GM10248 (cell line): ENCODE results near the gene NPAS1.

Source experiments
- CTCF ChIA-PET: fragments of 300-600 bp; sonication (Branson Sonifier 250); formaldehyde crosslinking; extraction: SDS; loops from one replicate; lab custom pipeline; 2021; ENCODE audit warnings: antibody characterized with exemption; lab: Yijun Ruan, JAX
- POLR2A ChIA-PET: fragments of 350-650 bp; sonication (Branson Sonifier 250); formaldehyde crosslinking; extraction: SDS; loops from one replicate; lab custom pipeline; 2020; ENCODE audit warnings: antibody characterized with exemption; lab: Yijun Ruan, JAX
- DNase-seq: peaks from one replicate; pipeline ENCODE4 v3.0.0; 2012; ENCODE audit errors: extremely low spot score
- CTCF ChIP-seq: IDR thresholded peaks from 2 replicates; pipeline ENCODE4 v1.5.1; 2012; ENCODE audit warnings: mild to moderate bottlenecking, low read depth; ENCODE audit errors: extremely low read depth, missing control alignments, control extremely low read depth

Gene NPAS1

DNA sequence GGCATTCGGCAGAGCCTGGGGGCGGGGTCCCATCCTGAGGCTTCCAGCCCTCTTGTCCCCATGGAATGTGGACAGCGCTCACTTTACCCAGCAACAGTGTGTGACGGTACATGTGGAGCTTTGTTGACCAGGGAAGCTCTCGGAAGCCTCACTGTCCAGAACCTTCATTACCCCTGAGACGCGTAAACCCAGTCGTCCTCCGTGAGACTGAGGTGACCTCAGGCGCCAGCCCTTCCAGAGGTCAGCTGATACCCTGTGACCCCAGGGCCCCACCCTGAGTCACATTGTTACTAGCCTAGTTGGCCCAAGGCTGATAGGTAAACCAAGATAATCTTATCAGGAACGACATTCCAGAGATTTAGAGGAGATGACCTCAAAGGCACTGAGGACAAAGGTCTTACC lies 39.0 kb downstream of the NPAS1 start:
- ChIA-PET CTCF (interaction anchor here (0.7 to 1.7 kb wide), 2 partner anchors 22 to 24 kb away, joined by 3 to 5 read pairs; no protein-coding TSS in a partner anchor), POLR2A (no interaction called here)
- DNase-seq = no peak
- TF ChIP-seq CTCF = no peak

GRCh38 chr19:47063874-47064273 lies 44.2 kb downstream of the NPAS1 start:
- POLR2A ChIA-PET = interaction anchor here (1.0 kb wide), 1 partner anchor 52 kb away, joined by 7 read pairs; no protein-coding TSS in a partner anchor
- no peak for TF ChIP-seq CTCF
- DNase-seq = no peak
- CTCF ChIA-PET = interaction anchor here (0.9 to 1.4 kb wide), 3 partner anchors 16 to 51 kb away, joined by 3 to 4 read pairs (median 3); no protein-coding TSS in a partner anchor

DNA sequence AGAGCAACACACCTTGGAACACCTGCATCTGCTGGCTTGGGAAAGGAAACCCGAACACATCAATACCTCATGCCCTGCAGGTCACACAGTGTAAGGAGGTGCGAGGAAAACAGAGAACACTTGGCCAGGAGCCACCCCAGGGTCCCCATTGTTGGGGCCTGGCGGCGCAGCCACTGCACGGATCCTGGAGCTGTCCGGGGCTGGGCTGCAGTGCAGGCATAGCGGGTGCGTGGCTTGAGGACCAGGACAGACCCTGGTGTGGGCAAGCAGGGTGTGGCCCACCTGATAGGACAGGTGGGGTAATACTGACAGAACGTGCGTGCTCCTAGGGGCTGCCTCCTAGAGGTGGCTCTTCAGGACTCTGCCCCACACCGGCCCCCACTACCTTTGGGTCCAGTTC lies 45.6 kb downstream of the NPAS1 start:
- ChIA-PET CTCF (no interaction called here), POLR2A (no interaction called here)
- TF ChIP-seq CTCF = no peak

GRCh38 chr19:47066376-47067214 lies 47.0 kb downstream of the NPAS1 start:
- ChIA-PET CTCF (no interaction called here), POLR2A (no interaction called here)
- TF ChIP-seq CTCF = no peak
- DNase-seq = no peak

More for the DNA sequence above, 45.6 kb downstream of the NPAS1 start:
- DNase-seq = no peak

DNA sequence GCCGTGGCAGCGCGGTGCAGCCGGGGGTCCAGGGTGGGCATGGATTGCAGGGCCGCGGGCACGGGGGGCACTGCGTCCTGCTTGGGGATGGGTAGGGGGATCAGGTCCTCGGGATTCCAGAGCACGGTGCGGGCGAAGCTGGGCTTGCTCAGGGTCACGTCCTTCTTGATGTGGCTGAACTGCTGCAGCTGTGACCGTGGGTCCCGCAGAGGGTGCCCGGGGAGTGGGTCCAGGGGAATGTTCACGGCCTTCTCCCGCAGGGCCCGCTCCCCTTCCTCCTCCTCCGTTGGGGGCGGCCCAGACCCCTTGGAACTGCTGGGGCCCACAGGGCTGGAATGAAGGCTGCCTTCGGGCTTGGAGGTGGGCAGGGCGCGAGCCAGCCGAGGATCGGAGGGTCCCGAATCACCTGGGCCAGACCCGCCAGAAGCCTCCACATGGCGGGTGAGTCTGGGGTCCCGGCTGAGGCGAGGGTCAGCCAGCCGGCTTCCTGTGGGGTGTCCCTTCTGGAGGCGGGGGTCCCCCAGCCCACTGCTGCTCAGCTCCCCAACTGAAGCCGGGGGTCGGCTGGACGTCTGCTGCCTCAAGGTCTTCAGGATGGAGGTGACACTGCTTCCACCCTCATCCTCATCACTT lies 47.7 kb downstream of the NPAS1 start:
- CTCF ChIA-PET = interaction anchor here (1.3 kb wide), 1 partner anchor 11 kb away, joined by 4 read pairs; no protein-coding TSS in a partner anchor
- no peak for DNase-seq
- TF ChIP-seq CTCF = no peak
- POLR2A ChIA-PET = no interaction called here

GRCh38 chr19:47068246-47068645 lies 48.6 kb downstream of the NPAS1 start:
- CTCF ChIA-PET = interaction anchor here (1.3 kb wide), 1 partner anchor 10 kb away, joined by 4 read pairs; no protein-coding TSS in a partner anchor
- POLR2A ChIA-PET = no interaction called here
- no peak for TF ChIP-seq CTCF
- no peak for DNase-seq
